IMR-90 (cell line): ENCODE data around the gene RPS15. TPM values are rescaled to one million over a fixed set of nuclear protein-coding genes. Genes with fewer than 3 reads are reported as not detected.

Experiments
- ATAC-seq: fragments of 200-7000 bp; cut with Tn5 transposase; 2 replicates; pipeline ENCODE4 v1.9.1; 2020; ENCODE audit warnings: low read depth, mild to moderate bottlenecking, moderate library complexity
- BruUV-seq: library from RNA; stranded (reverse); fragments of 400-500 nt; replicated peaks from 2 replicates; lab custom pipeline; 2021; lab: Mats Ljungman, UMichigan
- CTCF ChIA-PET: fragments of 300-600 bp; formaldehyde crosslinking; extraction: SDS; loops from one replicate; lab custom pipeline; 2021; ENCODE audit warnings: antibody characterized with exemption; lab: Yijun Ruan, JAX
- POLR2A ChIA-PET: fragments of 300-600 bp; sonication (Branson Sonifier 250); formaldehyde crosslinking; loops from one replicate; lab custom pipeline; 2022; ENCODE audit warnings: antibody characterized with exemption; ENCODE audit not compliant: unreplicated experiment; lab: Charles Lee
- DNase-seq: peaks from one replicate; pipeline ENCODE4 v3.0.0; 2013
- H2AFZ ChIP-seq: replicated peaks from 2 replicates; pipeline ENCODE3; 2013; ENCODE audit warnings: low read length, mild to moderate bottlenecking; ENCODE audit not compliant: poor library complexity
- H2AK5ac ChIP-seq: 2 replicates; pipeline ENCODE4 v1.6.1; 2013; ENCODE audit warnings: low read depth, low read length, inconsistent platforms
- H2AK9ac ChIP-seq: replicated peaks from 2 replicates; pipeline ENCODE3; 2013; ENCODE audit warnings: mild to moderate bottlenecking, low read depth, low read length, moderate library complexity; ENCODE audit not compliant: poor library complexity
- H2BK120ac ChIP-seq: 2 replicates; pipeline ENCODE4 v1.6.1; 2013; ENCODE audit warnings: low read depth, low read length, inconsistent platforms
- H2BK15ac ChIP-seq: 3 replicates; pipeline ENCODE4 v1.6.1; 2013; ENCODE audit warnings: low read depth, low read length, inconsistent platforms
- H2BK20ac ChIP-seq: 2 replicates; pipeline ENCODE4 v1.6.1; 2013; ENCODE audit warnings: low read depth, mild to moderate bottlenecking, inconsistent platforms, low read length, moderate library complexity
- H2BK5ac ChIP-seq: 2 replicates; pipeline ENCODE4 v1.6.1; 2013; ENCODE audit warnings: mild to moderate bottlenecking, low read depth, low read length, inconsistent platforms; ENCODE audit not compliant: poor library complexity, severe bottlenecking
- H3K14ac ChIP-seq: replicated peaks from 2 replicates; pipeline ENCODE4 v1.6.1; 2013; ENCODE audit warnings: low read depth, low read length, inconsistent platforms
- H3K18ac ChIP-seq: 2 replicates; pipeline ENCODE4 v1.6.1; 2013; ENCODE audit warnings: low read depth, low read length, control low read depth
- H3K23ac ChIP-seq: 2 replicates; pipeline ENCODE4 v1.6.1; 2013; ENCODE audit warnings: low read depth, low read length, inconsistent platforms
- H3K27ac ChIP-seq: 2 replicates; pipeline ENCODE4 v1.5.1; 2013; ENCODE audit warnings: mild to moderate bottlenecking, control low read depth, low read length; ENCODE audit not compliant: insufficient read depth
- H3K27me3 ChIP-seq: 2 replicates; pipeline ENCODE4 v1.6.1; 2013; ENCODE audit warnings: low read length; ENCODE audit not compliant: control insufficient read depth, insufficient read depth
- H3K36me3 ChIP-seq: 2 replicates; pipeline ENCODE4 v1.6.1; 2013; ENCODE audit warnings: low read length, mixed read lengths; ENCODE audit not compliant: control insufficient read depth, insufficient read depth
- H3K4ac ChIP-seq: 2 replicates; pipeline ENCODE4 v1.6.1; 2013; ENCODE audit warnings: low read depth, low read length, inconsistent platforms
- H3K4me1 ChIP-seq: 2 replicates; pipeline ENCODE4 v1.6.1; 2013; ENCODE audit warnings: low read length, mixed read lengths; ENCODE audit not compliant: control insufficient read depth, insufficient read depth
- H3K4me2 ChIP-seq: 2 replicates; pipeline ENCODE4 v1.6.1; 2013; ENCODE audit warnings: low read depth, mild to moderate bottlenecking, control low read depth, low read length, moderate library complexity
- H3K4me3 ChIP-seq: 2 replicates; pipeline ENCODE4 v1.5.1; 2013; ENCODE audit warnings: low read depth, mild to moderate bottlenecking, control low read depth, low read length, moderate library complexity; ENCODE audit not compliant: insufficient read depth
- H3K56ac ChIP-seq: 2 replicates; pipeline ENCODE4 v1.6.1; 2013; ENCODE audit warnings: low read length, inconsistent platforms; ENCODE audit not compliant: insufficient read depth; ENCODE audit errors: extremely low read depth
- H3K79me1 ChIP-seq, 2 experiments: 2 replicates each; pipeline ENCODE4 v1.6.1; 2013; ENCODE audit warnings: low read length in 2 of 2, inconsistent platforms in 1 of 2, low read depth in 1 of 2
- H3K9ac ChIP-seq: 2 replicates; pipeline ENCODE4 v1.6.1; 2013; ENCODE audit warnings: low read depth, low read length, control low read depth
- H3K9me1 ChIP-seq: 2 replicates; pipeline ENCODE4 v1.6.1; 2013; ENCODE audit warnings: low read length, inconsistent platforms; ENCODE audit not compliant: insufficient read depth
- H3K9me3 ChIP-seq: 2 replicates; pipeline ENCODE4 v1.6.1; 2013; ENCODE audit warnings: low read length; ENCODE audit not compliant: control insufficient read depth, insufficient read depth
- H4K20me1 ChIP-seq: 2 replicates; pipeline ENCODE4 v1.6.1; 2013; ENCODE audit warnings: low read length, inconsistent platforms; ENCODE audit not compliant: insufficient read depth
- H4K5ac ChIP-seq: 2 replicates; pipeline ENCODE4 v1.6.1; 2013; ENCODE audit warnings: mild to moderate bottlenecking, low read depth, low read length, control low read depth
- H4K8ac ChIP-seq, 2 experiments: 2 replicates each; pipeline ENCODE4 v1.6.1; 2013; ENCODE audit warnings: low read depth in 2 of 2, low read length in 2 of 2, control low read depth in 1 of 2, inconsistent platforms in 1 of 2
- H4K91ac ChIP-seq: 2 replicates; pipeline ENCODE4 v1.6.1; 2013; ENCODE audit warnings: low read depth, low read length, inconsistent platforms; ENCODE audit not compliant: insufficient read depth
- POLR2A ChIP-seq: IDR thresholded peaks from 2 replicates; pipeline ENCODE4 v1.6.1; 2012; ENCODE audit warnings: mild to moderate bottlenecking, low read depth, low read length
- RCOR1 ChIP-seq: IDR thresholded peaks from 2 replicates; pipeline ENCODE4 v1.6.1; 2012; ENCODE audit warnings: mild to moderate bottlenecking, low read length, improper control_type of control experiment; ENCODE audit not compliant: insufficient replicate concordance
- RFX5 ChIP-seq: IDR thresholded peaks from 2 replicates; pipeline ENCODE4 v1.8.0; 2012; ENCODE audit warnings: low read depth, mild to moderate bottlenecking, low read length, moderate library complexity
- WGBS, 2 experiments: methylation state at CpG; one replicate each; pipeline versions ENCODE4 v1.1.5 to v1.1.7; 2013; ENCODE audit warnings: missing lambda C conversion rate in 2 of 2; ENCODE audit not compliant: insufficient read length in 1 of 2; ENCODE audit errors: extremely low coverage in 2 of 2; 5-methylcytosine and 5-hydroxymethylcytosine counted together
- dilution Hi-C: fragments of 300-500 bp; cut with HindIII; formaldehyde crosslinking; loops from one replicate; pipeline ENCODE4 v1.14.3; 2018; ENCODE audit warnings: low sequenced_read_pairs; ENCODE audit not compliant: unreplicated experiment
- in situ Hi-C: fragments of 300-500 bp; cut with MboI; formaldehyde crosslinking; loops from 3 replicates; pipeline ENCODE4 v1.14.3; 2019; ENCODE audit warnings: low sequenced_read_pairs, inconsistent platforms, mixed read lengths
- intact Hi-C: fragments of 100-400 bp; cut with micrococcal nuclease; formaldehyde crosslinking; loops from 2 replicates; pipeline ENCODE4 v1.10.0; 2022
- polyA plus RNA-seq, 3 experiments: library from polyadenylated mRNA; depleted of rRNA; stranded (reverse); fragments of >200 nt; gene quantifications; 2 replicates each; pipeline ENCODE4 v1.2.3, GENCODE V29; 2012; ENCODE audit warnings: low replicate concordance in 1 of 3
- total RNA-seq: library from RNA; depleted of rRNA; stranded (reverse); fragments of >200 nt; gene quantifications from 2 replicates; pipeline ENCODE4 v1.2.3, GENCODE V29; 2012
- TF ChIP-seq, protein P1 (sequence below): conservative IDR thresholded peaks from 2 replicates; pipeline ENCODE4 v1.5.1; 2012; ENCODE audit warnings: mild to moderate bottlenecking, low read depth, low read length, improper control_type of control experiment

RPS15 gene
- total and polyA plus RNA-seq, 2 of the 4 experiments (the other 2 are of a cell fraction), result 1,179 to 1,855 TPM

DNA sequence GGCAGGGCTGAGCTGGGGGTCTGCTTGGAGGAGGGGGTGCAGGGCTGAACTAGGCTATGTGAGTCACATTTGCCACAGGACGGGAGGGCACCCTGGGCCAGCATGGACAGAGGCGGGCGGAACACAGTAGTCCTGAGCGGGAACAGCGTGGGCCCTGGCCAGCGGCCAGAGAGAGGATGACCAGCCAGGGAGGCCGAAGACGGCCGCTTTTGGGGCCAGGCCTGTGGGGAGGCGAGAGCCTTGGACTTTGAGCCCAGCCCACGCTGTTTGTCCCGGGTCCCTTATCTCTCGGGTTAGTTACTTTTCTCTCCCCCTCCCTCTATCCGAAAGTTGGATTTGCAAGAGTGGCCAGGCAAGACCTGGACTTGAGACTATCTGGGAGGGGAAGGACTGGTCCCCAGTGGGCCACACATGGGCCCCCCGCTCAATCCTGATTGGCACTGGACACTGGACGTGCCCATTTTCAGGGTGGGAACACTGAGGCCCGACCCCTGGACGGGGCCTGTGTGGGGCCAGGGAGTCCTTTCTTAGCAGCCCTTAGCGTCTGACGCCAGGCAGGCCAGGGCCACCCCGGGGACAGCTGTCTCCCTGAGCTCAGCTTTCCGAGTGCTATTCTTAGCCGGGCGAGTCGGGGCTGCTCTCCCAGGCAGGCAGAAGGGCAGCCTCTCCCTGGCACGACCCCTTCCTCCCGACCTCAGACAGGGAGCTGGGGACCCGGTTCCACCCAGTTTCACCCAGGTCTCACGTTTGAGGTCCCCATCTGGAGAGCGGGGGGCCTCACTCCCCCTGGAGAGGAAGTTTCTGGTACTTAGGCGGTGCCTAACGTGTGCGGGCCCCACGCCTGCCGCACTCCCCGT lies 37.7 kb upstream of the RPS15 start:
- H4K20me1 ChIP-seq, result no peaks in the 10 kb centered on the region
- no peaks in the 10 kb centered on the region for H3K27me3 ChIP-seq
- ATAC-seq, result peak; percentile 30
- no peaks in the 10 kb centered on the region for H3K9me1 ChIP-seq
- BruUV-seq, result no TSS peak
- no peak overlapping the region for H2BK20ac ChIP-seq
- dilution Hi-C loops (no loop called here), in situ Hi-C loops (no loop called here), intact Hi-C loops (no loop called here)
- CTCF ChIA-PET, result interaction anchor here (0.6 kb wide), 1 partner anchor 471 kb away, joined by 3 read pairs; no protein-coding TSS in a partner anchor
- WGBS, 2 experiments, result 33% methylated on average over 12 of the region's 36 CpGs; no CpG with 5 or more reads in 1 of the 2 experiments
- peaks cover 3% of the 10 kb centered on the region; the same call in 1 of the 2 replicates for H3K36me3 ChIP-seq
- H2AFZ ChIP-seq, result peak overlapping the region; percentile 97
- no peak overlapping the region for H3K18ac ChIP-seq
- peak overlapping the region; percentile 46 for H3K9ac ChIP-seq
- H2AK5ac ChIP-seq, result peak overlapping the region; percentile 39
- no peaks in the 10 kb centered on the region for H3K9me3 ChIP-seq
- H3K27ac ChIP-seq, result peak overlapping the region; percentile 41; the same call in 1 of the 2 replicates
- H3K4ac ChIP-seq, result peak overlapping the region; percentile 70
- no peak for DNase-seq
- no peak overlapping the region for H3K56ac ChIP-seq
- H3K4me1 ChIP-seq, result peaks cover 6% of the 10 kb centered on the region
- POLR2A ChIA-PET, result no interaction called here
- no peak overlapping the region for H4K91ac ChIP-seq
- H3K4me3 ChIP-seq, result peak overlapping the region; percentile 71
- no peak overlapping the region for H2BK15ac ChIP-seq
- H3K4me2 ChIP-seq, result peak overlapping the region; percentile 94
- peak; percentile 70 for TF ChIP-seq RCOR1
- TF ChIP-seq, protein P1, sequence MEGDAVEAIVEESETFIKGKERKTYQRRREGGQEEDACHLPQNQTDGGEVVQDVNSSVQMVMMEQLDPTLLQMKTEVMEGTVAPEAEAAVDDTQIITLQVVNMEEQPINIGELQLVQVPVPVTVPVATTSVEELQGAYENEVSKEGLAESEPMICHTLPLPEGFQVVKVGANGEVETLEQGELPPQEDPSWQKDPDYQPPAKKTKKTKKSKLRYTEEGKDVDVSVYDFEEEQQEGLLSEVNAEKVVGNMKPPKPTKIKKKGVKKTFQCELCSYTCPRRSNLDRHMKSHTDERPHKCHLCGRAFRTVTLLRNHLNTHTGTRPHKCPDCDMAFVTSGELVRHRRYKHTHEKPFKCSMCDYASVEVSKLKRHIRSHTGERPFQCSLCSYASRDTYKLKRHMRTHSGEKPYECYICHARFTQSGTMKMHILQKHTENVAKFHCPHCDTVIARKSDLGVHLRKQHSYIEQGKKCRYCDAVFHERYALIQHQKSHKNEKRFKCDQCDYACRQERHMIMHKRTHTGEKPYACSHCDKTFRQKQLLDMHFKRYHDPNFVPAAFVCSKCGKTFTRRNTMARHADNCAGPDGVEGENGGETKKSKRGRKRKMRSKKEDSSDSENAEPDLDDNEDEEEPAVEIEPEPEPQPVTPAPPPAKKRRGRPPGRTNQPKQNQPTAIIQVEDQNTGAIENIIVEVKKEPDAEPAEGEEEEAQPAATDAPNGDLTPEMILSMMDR, result no peak
- TF ChIP-seq POLR2A, result no peak
- TF ChIP-seq RFX5, result no peak
- peak overlapping the region; percentile 5 for H2BK5ac ChIP-seq
- peak overlapping the region; percentile 24; the same call in 1 of the 2 replicates for H3K23ac ChIP-seq
- H2AK9ac ChIP-seq, result peak overlapping the region; percentile 96
- H4K5ac ChIP-seq, result no peak overlapping the region
- no peak overlapping the region; the same call in 1 of the 2 replicates for H3K14ac ChIP-seq
- H4K8ac ChIP-seq, result peak overlapping the region; percentile 76 to 78; a peak in 1 of 4 replicates
- H2BK120ac ChIP-seq, result peak overlapping the region; percentile 46; the same call in 1 of the 2 replicates
- H3K79me1 ChIP-seq, result peaks cover 0 to 10% of the 10 kb centered on the region in 2 experiments; a peak in 3 of 4 replicates
